ENCODE data around the gene DGKQ.
A peak's percentile ranks its signal among the peaks of the same experiment; 100 is the strongest.

The DGKQ gene

GRCh38 chr4:973431-974397 lies at the start of gene DGKQ:
DGKQ (minus strand) TSS chr4:973569; CDS start chr4:973482, 87 bp downstream.
- intact Hi-C loops (cut with DNase I), result no loop called here
- DNase-seq, result peak; percentile 77 to 98 (median 90)

GRCh38 chr4:1022739-1023066 lies 49.3 kb upstream of the DGKQ start:
- intact Hi-C loops (cut with DNase I), result no loop called here
- no peak for DNase-seq

GRCh38 chr4:1022051-1022738 lies 48.8 kb upstream of the DGKQ start:
- intact Hi-C loops (cut with DNase I), result no loop called here
- DNase-seq, result no peak

DNA sequence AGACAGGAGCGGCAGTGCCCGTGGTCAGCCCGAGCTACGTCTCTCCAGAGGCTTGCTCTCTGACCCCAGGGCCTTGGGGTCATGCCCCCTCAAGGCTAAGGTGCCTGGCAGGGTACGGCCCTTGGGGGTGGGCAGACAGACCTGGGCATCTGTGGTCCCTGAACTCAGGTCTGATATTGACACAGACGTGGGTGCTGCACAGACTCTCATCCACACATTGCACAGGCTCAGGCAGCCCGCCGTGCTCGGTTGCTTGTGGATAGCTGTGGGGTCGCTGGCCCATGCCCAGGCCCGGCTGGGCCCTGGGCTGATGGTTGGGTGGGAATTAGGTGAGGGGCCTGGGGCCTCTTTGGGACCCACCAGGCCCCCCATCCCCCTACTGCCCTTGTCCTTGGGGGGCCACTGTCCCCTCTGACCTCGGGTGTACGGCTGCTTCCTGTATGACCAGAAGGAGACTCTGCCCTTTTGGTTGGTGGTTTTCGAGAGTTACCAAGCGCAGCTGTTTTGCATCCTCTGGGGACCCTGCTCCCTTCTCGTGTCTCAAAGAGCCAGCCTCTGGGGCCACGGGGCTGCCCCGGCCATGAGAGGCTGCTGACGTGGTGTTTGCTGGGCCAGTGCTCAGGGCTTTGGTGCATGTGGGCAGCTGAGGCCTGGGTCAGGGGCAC lies 48.1 kb upstream of the DGKQ start:
- no peak for DNase-seq
- intact Hi-C loops (cut with DNase I), result no loop called here

DNA sequence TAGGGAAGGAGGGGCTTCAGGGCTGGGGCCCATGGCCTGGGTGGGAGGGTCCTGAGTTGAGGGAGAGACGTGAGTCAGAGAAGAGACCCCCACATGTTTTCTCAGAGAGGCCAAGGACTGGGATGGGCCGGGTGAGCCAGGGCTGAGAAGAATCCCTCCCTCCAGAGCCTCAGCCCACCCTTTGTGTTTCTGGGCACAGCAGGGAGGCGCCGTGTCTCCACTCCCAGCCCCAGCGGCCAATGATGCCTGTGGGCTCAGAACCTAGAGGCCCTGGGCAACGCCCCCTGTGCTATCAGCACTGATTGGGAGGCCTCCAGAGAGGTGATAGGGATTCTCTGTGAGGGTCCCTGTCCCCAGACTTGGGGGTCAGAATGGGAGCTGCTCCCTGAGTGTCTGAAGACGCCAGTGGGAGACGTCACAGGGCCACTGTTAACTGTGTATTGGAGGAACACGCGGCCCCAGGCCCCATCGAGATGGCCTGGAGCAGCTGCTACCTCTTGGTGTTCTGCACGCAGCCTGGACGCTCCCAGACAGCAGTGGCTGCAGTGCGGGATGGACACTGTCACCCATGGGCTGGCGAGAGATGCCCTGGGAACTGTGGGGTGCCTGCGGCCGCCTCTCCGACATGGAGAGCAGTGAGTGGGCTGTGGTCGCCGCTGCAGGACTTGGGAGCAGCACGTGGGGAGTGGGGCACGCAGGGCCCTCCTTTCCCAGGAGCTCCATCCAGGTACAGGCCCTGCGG lies 46.5 kb upstream of the DGKQ start:
- no peak for DNase-seq
- intact Hi-C loops (cut with DNase I), result no loop called here

DNA sequence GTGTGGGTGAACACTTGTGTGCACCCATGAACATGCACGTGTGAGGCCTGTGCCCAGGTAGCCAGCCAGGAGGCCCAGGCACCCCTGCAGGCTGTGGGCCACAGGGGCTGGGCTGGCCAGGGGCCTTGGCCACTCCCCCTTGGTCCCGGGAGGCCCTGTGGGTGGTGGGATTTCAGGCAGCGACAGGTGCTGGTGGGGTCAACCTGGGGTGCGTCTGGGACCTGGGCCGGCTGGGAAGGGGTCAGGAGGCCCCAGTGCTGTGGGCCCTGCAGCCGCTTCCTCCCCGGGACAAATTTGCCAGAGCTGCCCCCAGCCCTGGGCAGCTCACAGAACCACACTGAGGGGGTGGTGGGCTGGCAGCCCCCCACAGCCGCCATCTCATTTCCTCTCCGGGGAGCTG lies 46.0 kb upstream of the DGKQ start:
- DNase-seq, result no peak
- intact Hi-C loops (cut with DNase I), result no loop called here

DNA sequence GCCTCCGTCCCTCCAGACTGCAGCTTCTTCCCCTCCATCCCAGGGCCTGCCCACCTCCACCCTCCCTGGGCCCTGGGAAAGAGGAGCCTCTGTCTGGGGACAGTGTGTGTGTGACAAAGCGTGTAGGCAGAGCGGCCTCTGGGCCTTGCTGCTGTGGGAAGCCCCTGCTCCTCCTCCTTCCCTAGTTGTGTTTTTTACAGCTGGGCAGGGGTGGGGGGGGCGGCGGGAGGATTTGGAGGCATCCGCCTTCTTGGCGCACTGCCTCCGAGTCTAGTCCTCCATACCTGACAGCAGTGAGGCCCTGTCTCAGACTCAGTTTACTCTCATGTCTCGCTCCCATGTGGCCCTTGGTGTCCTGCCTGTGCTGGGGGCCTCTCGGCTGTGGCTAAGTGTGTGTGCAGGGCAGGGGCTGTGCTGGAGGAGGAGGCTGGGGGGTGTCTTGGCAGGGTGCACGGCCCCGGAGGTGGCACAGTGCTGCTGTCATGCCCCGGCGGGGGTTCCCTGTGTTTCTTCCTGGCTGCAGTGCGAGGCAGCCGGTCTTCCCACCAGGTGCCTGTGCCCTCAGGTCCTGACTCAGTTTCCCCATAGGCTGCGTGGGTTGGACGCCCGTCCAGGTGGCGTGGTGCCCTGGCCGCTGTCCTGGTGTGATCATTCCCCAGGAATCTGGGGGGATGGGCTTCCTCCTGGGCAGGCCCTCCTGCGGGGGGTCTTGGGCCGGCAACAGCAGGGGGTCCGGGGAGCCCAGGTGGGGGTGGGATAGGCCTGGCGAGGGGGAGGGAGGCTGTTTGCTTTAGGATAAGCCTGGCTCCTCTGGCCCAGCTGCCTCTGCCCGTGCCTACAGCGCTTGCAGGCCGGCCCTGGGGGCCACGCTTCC lies 45.0 kb upstream of the DGKQ start:
- intact Hi-C loops (cut with DNase I), result no loop called here

DNA sequence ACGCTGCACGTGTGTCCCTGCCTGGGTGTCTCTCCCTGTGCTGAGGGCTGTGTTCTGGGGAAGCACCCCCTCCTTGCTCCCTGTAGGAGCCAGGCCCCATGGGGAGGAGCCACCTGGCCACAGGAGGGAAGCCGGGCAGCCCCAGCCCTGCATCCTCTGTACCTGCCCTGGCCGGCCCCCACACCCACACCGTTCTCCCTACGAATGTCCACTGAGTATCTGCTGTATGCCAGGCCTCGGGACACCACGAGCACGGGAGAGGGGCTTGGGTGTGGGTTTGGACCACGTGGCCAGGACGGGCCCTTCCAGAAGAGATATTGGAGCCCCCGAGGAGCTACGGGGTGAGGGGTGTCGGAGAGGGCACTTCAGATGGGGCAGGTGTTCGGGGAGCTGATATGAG lies 44.3 kb upstream of the DGKQ start:
- no peak for DNase-seq
- intact Hi-C loops (cut with DNase I), result no loop called here

More for the DNA sequence above, 45.0 kb upstream of the DGKQ start:
- DNase-seq, result no peak

GRCh38 chr4:1017211-1017610 lies 43.8 kb upstream of the DGKQ start:
- intact Hi-C loops (cut with DNase I), result no loop called here
- DNase-seq, result no peak

- intact Hi-C loops (cut with DNase I), result no loop called here
- DNase-seq, result no peak
These were observed 42.4 kb upstream of the DGKQ start for GRCh38 chr4:1015746-1016145.

DNA sequence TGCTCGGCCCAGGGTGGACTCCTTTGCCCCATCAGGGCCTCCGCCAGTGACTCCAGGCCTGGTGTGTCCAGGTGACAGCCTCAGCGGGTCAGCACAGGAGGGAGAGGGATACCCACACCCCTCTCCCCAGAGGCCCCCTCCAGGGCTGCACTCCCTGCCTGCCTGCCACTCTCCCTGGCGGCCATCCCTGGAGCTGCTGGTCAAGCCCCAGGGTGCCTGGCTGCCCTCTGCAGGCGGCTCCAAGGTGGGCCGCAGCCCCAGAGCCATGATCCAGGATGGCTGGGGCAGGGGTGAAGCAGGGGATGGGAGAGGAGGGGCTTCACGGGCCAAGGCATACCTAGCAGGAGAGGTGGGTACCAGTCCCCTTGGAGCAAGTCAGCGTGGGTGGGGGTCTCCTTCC lies 41.8 kb upstream of the DGKQ start:
- DNase-seq, result peak in 2 of 10 donors; percentile 30 to 50
- intact Hi-C loops (cut with DNase I), result no loop called here

DNA sequence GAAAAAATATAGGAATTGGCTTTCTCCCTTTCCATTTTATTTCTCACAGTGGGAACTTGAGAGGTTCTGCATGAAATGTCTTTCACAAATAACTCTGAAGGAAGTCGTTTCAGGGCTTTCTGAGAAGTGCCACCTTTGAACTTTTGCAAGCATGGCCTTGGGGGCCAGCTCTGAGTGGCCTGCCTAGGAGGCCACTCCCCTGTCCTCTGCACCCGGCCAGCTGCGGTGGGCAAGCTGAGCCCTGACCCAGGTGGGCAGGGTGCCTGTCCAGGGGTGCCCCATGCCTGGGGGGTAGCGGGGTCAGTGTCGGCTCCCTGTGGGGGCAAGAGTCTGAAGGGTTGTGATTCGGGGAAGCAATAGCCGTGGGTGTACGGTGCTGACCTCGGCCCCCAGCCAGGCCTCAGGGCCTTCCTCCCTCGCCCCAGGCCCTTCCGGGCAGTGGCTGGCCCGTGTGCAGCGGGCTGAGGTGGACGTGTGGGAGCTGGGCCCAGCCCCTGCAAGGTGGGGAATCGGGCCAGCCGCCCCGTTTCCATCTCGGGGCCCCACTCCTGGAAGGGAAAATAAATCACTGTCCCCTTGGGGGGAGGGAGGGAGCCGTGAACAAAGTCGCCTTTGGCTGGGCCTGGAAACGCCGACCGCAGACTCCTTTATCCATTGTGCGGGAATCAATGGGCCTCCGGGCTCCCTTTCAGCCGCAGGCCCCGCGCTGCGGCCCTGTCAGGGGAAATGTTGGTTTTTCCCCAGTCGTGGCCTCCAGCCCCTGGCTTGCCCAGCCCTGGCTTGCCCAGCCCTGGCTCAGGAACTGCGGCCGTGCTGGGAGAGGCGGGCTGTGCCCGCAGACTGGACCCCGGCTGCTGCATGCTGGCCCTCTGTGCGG lies 41.2 kb upstream of the DGKQ start:
- intact Hi-C loops (cut with DNase I), result loop anchor here (1.0 kb wide), 1 partner anchor 20 kb away; no protein-coding TSS in a partner anchor
- DNase-seq, result peak in 9 of 10 donors; percentile 71 to 96 (median 78)

DNA sequence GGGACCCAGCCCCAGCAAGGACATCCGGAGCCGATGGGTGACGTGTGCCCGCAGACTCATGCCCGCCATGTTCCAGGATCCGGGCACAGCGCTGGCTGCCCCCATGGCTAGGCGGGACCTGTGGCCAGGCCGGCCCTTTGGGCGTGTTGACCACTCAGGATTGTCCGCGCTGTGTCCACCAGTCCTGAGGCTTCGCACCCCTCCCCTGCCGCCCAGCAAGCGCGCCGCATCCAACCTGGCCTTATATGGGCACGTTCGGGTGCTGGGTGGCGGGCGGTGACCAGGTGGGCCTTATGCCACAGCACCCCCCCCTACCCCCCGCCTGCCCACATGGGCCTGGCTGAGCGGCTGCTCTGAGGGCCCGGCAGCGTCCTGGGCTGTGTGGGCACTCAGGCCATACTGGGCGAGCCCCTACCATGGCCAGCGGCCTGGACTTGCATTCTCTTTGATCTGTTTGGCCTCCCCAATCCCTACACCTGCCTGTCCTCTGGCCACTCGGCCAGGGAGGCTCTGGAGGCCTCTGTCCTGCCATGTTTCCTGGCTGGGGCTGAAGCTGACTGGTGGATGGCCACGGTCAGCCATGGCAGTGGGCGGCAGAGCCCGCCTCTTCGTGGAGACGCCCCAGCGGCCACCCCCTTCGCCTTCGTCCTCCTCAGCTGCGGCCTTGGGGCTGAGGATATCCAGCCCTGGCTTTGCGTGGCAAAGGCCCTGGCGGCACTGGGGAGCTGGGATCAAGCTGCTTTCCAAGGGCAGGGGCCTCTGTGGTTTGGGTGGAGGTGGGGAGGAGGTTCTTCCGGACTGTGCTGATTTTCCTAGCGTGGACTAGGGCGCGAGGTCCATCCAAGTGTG lies 40.1 kb upstream of the DGKQ start:
- no peak for DNase-seq
- intact Hi-C loops (cut with DNase I), result loop anchor here (1.0 kb wide), 1 partner anchor 21 kb away; no protein-coding TSS in a partner anchor

GRCh38 chr4:1012034-1012739 lies 38.8 kb upstream of the DGKQ start:
- no peak for DNase-seq
- intact Hi-C loops (cut with DNase I), result no loop called here

DNA sequence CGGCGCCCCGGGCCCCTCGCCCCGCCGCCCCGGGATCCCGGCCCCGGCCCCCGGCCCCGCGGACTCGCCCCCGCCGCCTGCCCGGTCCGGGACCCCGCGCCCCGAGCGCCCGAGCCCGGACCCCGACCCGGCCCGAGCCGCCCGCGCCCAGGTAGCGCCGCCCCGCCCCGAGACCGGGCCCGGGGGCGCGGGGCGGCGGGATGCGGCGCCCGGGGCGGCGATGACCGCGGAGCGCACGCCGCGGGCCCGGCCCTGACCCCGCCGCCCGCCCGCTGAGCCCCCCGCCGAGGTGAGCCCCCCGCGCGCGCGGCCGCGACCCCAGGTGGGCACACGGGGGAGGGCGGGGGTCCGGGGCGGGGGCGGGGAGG lies 38.3 kb upstream of the DGKQ start:
- intact Hi-C loops (cut with DNase I), result no loop called here
- DNase-seq, result no peak

DNA sequence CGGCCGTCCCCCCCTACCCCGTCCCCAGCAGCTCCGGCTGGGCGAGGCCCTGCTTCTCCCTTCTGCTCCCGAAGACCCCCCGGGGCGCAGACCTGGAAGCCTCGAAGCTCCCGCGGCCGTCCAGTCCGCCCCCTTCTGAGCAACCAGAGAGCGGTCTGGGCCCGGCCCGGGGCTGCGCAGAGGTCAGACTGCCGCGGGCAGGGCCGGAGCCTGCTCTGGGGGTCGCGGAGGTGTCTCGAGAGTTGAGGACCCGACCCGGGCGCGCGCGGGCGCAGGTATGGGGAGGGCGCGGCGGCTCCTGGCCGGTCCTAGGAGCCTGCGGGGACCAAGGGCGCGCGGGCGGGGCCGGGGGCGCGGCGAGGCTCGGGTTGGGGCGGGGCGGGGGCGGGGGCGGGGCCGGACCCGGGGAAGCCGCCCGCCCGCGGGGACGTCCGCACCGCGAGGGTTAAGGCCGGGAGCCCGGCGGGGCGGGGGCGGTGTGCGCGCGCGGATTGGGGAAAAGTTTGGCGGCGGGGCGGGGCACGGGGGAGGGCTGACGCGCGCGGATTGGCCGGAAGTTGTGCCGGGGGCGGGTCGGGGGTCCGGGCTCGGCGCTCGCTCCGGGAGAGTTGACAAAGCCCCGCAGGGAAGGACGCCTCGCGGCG lies 37.8 kb upstream of the DGKQ start, which contains the start of gene FGFRL1:
FGFRL1 (plus strand) TSS at position 605 of the 644 bp plus-strand sequence. CDS start 860 bp downstream, outside the sequence.
- peak in 8 of 10 donors; percentile 42 to 87 (median 65) for DNase-seq
- intact Hi-C loops (cut with DNase I), result no loop called here
